K562 (cell line): ENCODE results near the gene AHCY. TPM values are rescaled to one million over a fixed set of nuclear protein-coding genes. Genes with fewer than 3 reads are reported as not detected.

Source experiments
- ATAC-seq: fragments of 200-7000 bp; cut with Tn5 transposase; 3 replicates; pipeline ENCODE4 v1.9.1; 2020; ENCODE audit warnings: moderate library complexity
- BruUV-seq: library from RNA; stranded (reverse); fragments of 400-500 nt; replicated peaks from 2 replicates; lab custom pipeline; 2021; lab: Mats Ljungman, UMichigan
- CTCF ChIA-PET: fragments of 300-600 bp; formaldehyde crosslinking; extraction: SDS; loops from one replicate; lab custom pipeline; 2021; ENCODE audit warnings: low intra/inter-chr PET ratio; lab: Yijun Ruan, JAX
- POLR2A ChIA-PET: fragments of 300-600, 350-650 bp; sonication (Branson Sonifier 250); formaldehyde crosslinking; extraction: SDS; loops from one replicate; lab custom pipeline; 2021; ENCODE audit warnings: antibody characterized with exemption, inconsistent platforms; lab: Yijun Ruan, JAX
- DNase-seq, 4 experiments: peaks; one replicate each; pipeline versions ENCODE4 v3.0.0 to v3.0.0-alpha.2; 2011 to 2018; ENCODE audit warnings: low spot score in 3 of 4, mixed read lengths in 3 of 4; ENCODE audit errors: extremely low read depth in 1 of 4
- FAIRE-seq: peaks from 2 replicates; lab custom pipeline; 2011; peaks lifted over from hg19 to GRCh38; lab: Jason Lieb, UNC
- H2AFZ ChIP-seq: 2 replicates; pipeline ENCODE4 v1.6.0; 2011; ENCODE audit warnings: low read depth, low read length, control low read depth, inconsistent platforms
- H3K27ac ChIP-seq: fragments of 200-600 bp; 3 replicates; pipeline ENCODE4 v1.8.0; 2011; ENCODE audit warnings: low read depth, mild to moderate bottlenecking, control low read depth, inconsistent platforms, low read length, moderate library complexity, mixed read lengths; ENCODE audit errors: extremely low read depth
- H3K27me3 ChIP-seq, 2 experiments: fragments of 300-600 bp in 1 of 2; 2 replicates in 1 of 2; 3 replicates in 1 of 2; pipeline versions ENCODE4 v1.6.0 to v1.8.0; 2011; ENCODE audit warnings: inconsistent platforms in 2 of 2, low read length in 2 of 2, mild to moderate bottlenecking in 1 of 2, mixed read lengths in 1 of 2, moderate library complexity in 1 of 2; ENCODE audit not compliant: control insufficient read depth in 2 of 2, insufficient read depth in 2 of 2
- H3K36me3 ChIP-seq: fragments of 300-600 bp; 3 replicates; pipeline ENCODE4 v1.8.0; 2011; ENCODE audit warnings: mild to moderate bottlenecking, low read length, inconsistent platforms; ENCODE audit not compliant: control insufficient read depth, insufficient read depth
- H3K4me1 ChIP-seq, 2 experiments: fragments of 200-600 bp in 1 of 2; replicated peaks in 1 of 2; 2 replicates in 1 of 2; 3 replicates in 1 of 2; pipeline versions ENCODE4 v1.5.1 to v1.8.0; 2011; ENCODE audit warnings: inconsistent platforms in 2 of 2, low read length in 2 of 2, mild to moderate bottlenecking in 1 of 2, mixed read lengths in 1 of 2, moderate library complexity in 1 of 2; ENCODE audit not compliant: control insufficient read depth in 2 of 2, insufficient read depth in 2 of 2
- H3K4me2 ChIP-seq: 2 replicates; pipeline ENCODE4 v1.6.1; 2011; ENCODE audit warnings: low read length, control low read depth, inconsistent platforms, mixed read lengths; ENCODE audit not compliant: insufficient read depth
- H3K4me3 ChIP-seq: fragments of 200-600 bp; sonication (generic), shearing (Covaris generic); 2 replicates; pipeline ENCODE4 v1.5.1; 2016; ENCODE audit warnings: control low read depth, inconsistent platforms
- H3K79me2 ChIP-seq: fragments of 200-600 bp; 3 replicates; pipeline ENCODE4 v1.8.0; 2011; ENCODE audit warnings: low read length, inconsistent platforms; ENCODE audit not compliant: control insufficient read depth, insufficient read depth
- H3K9ac ChIP-seq, 2 experiments: 2 replicates each; pipeline versions ENCODE4 v1.6.0 to v1.6.1; 2011; ENCODE audit warnings: low read depth in 2 of 2, low read length in 2 of 2, control low read depth in 1 of 2, inconsistent platforms in 1 of 2, mild to moderate bottlenecking in 1 of 2, mixed read lengths in 1 of 2; ENCODE audit not compliant: insufficient read depth in 1 of 2
- H3K9me1 ChIP-seq: one replicate; pipeline ENCODE4 v1.6.0; 2011; ENCODE audit warnings: inconsistent platforms, mild to moderate bottlenecking, low read length, moderate library complexity; ENCODE audit not compliant: control insufficient read depth, insufficient read depth
- H3K9me3 ChIP-seq: replicated peaks from 2 replicates; pipeline ENCODE4 v1.5.1; 2011; ENCODE audit warnings: low read depth, low read length, inconsistent platforms; ENCODE audit not compliant: control insufficient read depth, insufficient read depth
- H4K20me1 ChIP-seq: replicated peaks from 2 replicates; pipeline ENCODE4 v1.6.1; 2011; ENCODE audit warnings: low read length, inconsistent platforms, mixed read lengths; ENCODE audit not compliant: control insufficient read depth, insufficient read depth
- BCOR ChIP-seq: fragments of 450-650 bp; IDR thresholded peaks from 2 replicates; pipeline ENCODE4 v1.6.1; 2016
- DLX4 ChIP-seq: fragments of 250-450 bp; sonication (Bioruptor Pico); IDR thresholded peaks from 2 replicates; pipeline ENCODE4 v1.6.1; 2021; ENCODE audit warnings: mild to moderate bottlenecking
- ESRRA ChIP-seq: fragments of 450-650 bp; IDR thresholded peaks from 2 replicates; pipeline ENCODE4 v1.6.1; 2014; ENCODE audit warnings: low read depth, mild to moderate bottlenecking, moderate library complexity, borderline replicate concordance
- FOSL1 ChIP-seq: fragments of 200-800 bp; sonication (Bioruptor generic); conservative IDR thresholded peaks from 2 replicates; pipeline ENCODE4 v1.6.1; 2016; ENCODE audit warnings: missing genetic modification characterization, missing compliant biosample characterization
- HBP1 ChIP-seq: fragments of 450-650 bp; formaldehyde crosslinking; IDR thresholded peaks from 2 replicates; pipeline ENCODE4 v1.4.0; 2022; ENCODE audit warnings: missing genetic modification characterization
- RFX1 ChIP-seq: fragments of 450-650 bp; IDR thresholded peaks from 2 replicates; pipeline ENCODE4 v1.6.1; 2016; ENCODE audit warnings: mild to moderate bottlenecking, moderate library complexity
- ZNF217 ChIP-seq: sonication (generic); formaldehyde crosslinking; IDR thresholded peaks from 2 replicates; pipeline ENCODE4 v1.8.0; 2022; ENCODE audit warnings: mild to moderate bottlenecking, missing genetic modification reagents
- WGBS: fragments of 100-300 bp; shearing (Covaris generic); methylation state at CpG from one replicate; pipeline ENCODE4 v1.1.6; 2016; ENCODE audit warnings: low coverage, mixed read lengths; ENCODE audit not compliant: insufficient coverage; ENCODE audit errors: missing lambda C conversion rate; 5-methylcytosine and 5-hydroxymethylcytosine counted together
- in situ Hi-C: fragments of 300-500 bp; cut with MboI; formaldehyde crosslinking; loops from 4 replicates; pipeline ENCODE4 v1.15.0; 2018; ENCODE audit warnings: inconsistent platforms, mixed read lengths
- intact Hi-C: fragments of 100-400 bp; cut with micrococcal nuclease; formaldehyde crosslinking; loops from 2 replicates; pipeline ENCODE4 v1.14.2; 2022
- polyA plus RNA-seq, 8 experiments: library from polyadenylated mRNA; depleted of rRNA in 4 of 8; stranded (reverse) in 5 of 8; unstranded in 3 of 8; fragments of >200 nt; fragmentation: Nextera tagmentation in 2 of 8; fragmentation: Illumina TruSeq in 1 of 8; extraction: Ambion mirVana in 2 of 8; extraction: Trizol in 1 of 8; gene quantifications; 2 replicates each; pipeline versions ENCODE4 v1.2.1 to v1.2.3, GENCODE V29; 2011 to 2014; ENCODE audit warnings: inconsistent platforms in 1 of 8, missing spikeins in 1 of 8
- total RNA-seq, 7 experiments: library from RNA; depleted of rRNA in 6 of 7; stranded (reverse); fragments of >200 nt in 6 of 7; fragmentation: Illumina TruSeq in 2 of 7; extraction: Trizol in 2 of 7; gene quantifications; 2 replicates each; pipeline versions ENCODE4 v1.2.1 to v1.2.3, GENCODE V29; 2011 to 2021; ENCODE audit warnings: low replicate concordance in 1 of 7

AHCY gene
- total and polyA plus RNA-seq, 9 of the 15 experiments (the other 6 are each of a cell fraction or from before 2014, with no cell fraction given) = 82.5 to 269 (median 190) TPM

GRCh38 chr20:34296468-34296867 lies 6.7 kb downstream of the AHCY start:
- intact Hi-C loops = no loop called here
- peaks cover 6% of the 10 kb centered on the region for H3K9me1 ChIP-seq
- FAIRE-seq = no peak
- no peak overlapping the region for H3K9ac ChIP-seq
- no peak for ATAC-seq
- in situ Hi-C loops = no loop called here
- H3K36me3 ChIP-seq = peaks cover 83% of the 10 kb centered on the region
- peaks cover 66% of the 10 kb centered on the region for H3K79me2 ChIP-seq
- H3K4me3 ChIP-seq = no peak overlapping the region
- BruUV-seq = no TSS peak
- DNase-seq = no peak
- no peak overlapping the region for H3K4me2 ChIP-seq
- no peaks in the 10 kb centered on the region for H3K27me3 ChIP-seq
- H3K9me3 ChIP-seq = no peaks in the 10 kb centered on the region
- H2AFZ ChIP-seq = no peak overlapping the region
- peaks cover 15 to 20% of the 10 kb centered on the region in 2 experiments for H3K4me1 ChIP-seq
- CTCF ChIA-PET = no interaction called here
- TF ChIP-seq RFX1 = no peak
- TF ChIP-seq DLX4 = no peak
- peak; percentile 53; the same call in 1 of the 2 replicates for TF ChIP-seq ESRRA
- TF ChIP-seq ZNF217 (CRISPR knock-in tag) = no peak
- TF ChIP-seq HBP1 (CRISPR knock-in tag) = no peak
- 0 out of 2 replicates have a peak, but pooled peaks have one; percentile 31 for TF ChIP-seq FOSL1
- TF ChIP-seq BCOR = no peak
- TF ChIP-seq, all 486 proteins: peak for 2
- no peak overlapping the region for H3K27ac ChIP-seq
- POLR2A ChIA-PET = interaction anchor here (0.6 to 0.8 kb wide), 3 partner anchors 11 to 743 kb away, joined by 3 to 7 read pairs (median 3); no protein-coding TSS in a partner anchor
- whole genome bisulfite sequencing = 80% methylated on average over 3 of the region's 3 CpGs
- peaks cover 7% of the 10 kb centered on the region; the same call in 1 of the 2 replicates for H4K20me1 ChIP-seq
